DMS53 treated with DMSO at 0.1 percent for 48 hours (cell line): ENCODE results near the gene JDP2.

Experiments
- DNase-seq: peaks from one replicate; lab custom pipeline; 2025; ENCODE audit not compliant: unreplicated experiment; lab: John Stamatoyannopoulos, UW

JDP2 gene

GRCh38 chr14:75479770-75480600 lies 52.2 kb downstream of the JDP2 start:
- no peak for DNase-seq

GRCh38 chr14:75482366-75482765 lies 54.5 kb downstream of the JDP2 start:
- DNase-seq: no peak

GRCh38 chr14:75484711-75485429 lies 57.0 kb downstream of the JDP2 start:
- no peak for DNase-seq

- no peak for DNase-seq
Observed at GRCh38 chr14:75486318-75486717, 58.5 kb downstream of the JDP2 start.

GRCh38 chr14:75487155-75487671 lies 59.4 kb downstream of the JDP2 start:
- peak; percentile 32 for DNase-seq

GRCh38 chr14:75489480-75489837 lies 61.6 kb downstream of the JDP2 start:
- DNase-seq: no peak

GRCh38 chr14:75491376-75491978 lies 63.7 kb downstream of the JDP2 start:
- no peak for DNase-seq

GRCh38 chr14:75492832-75493591 lies 65.2 kb downstream of the JDP2 start:
- no peak for DNase-seq

GRCh38 chr14:75493592-75494087 lies 65.8 kb downstream of the JDP2 start:
- DNase-seq: no peak

- DNase-seq: no peak
Observed at GRCh38 chr14:75494896-75495295, 67.1 kb downstream of the JDP2 start.

- no peak for DNase-seq
Observed at GRCh38 chr14:75495399-75495798, 67.6 kb downstream of the JDP2 start.

- no peak for DNase-seq
Observed at GRCh38 chr14:75495882-75496281, 68.1 kb downstream of the JDP2 start.

GRCh38 chr14:75496755-75497154 lies 68.9 kb downstream of the JDP2 start:
- no peak for DNase-seq

- DNase-seq: no peak
Observed at GRCh38 chr14:75497191-75497590, 69.4 kb downstream of the JDP2 start.

- no peak for DNase-seq
Observed at GRCh38 chr14:75497701-75498100, 69.9 kb downstream of the JDP2 start.

- no peak for DNase-seq
Observed at GRCh38 chr14:75499084-75499875, 71.5 kb downstream of the JDP2 start.

GRCh38 chr14:75501080-75501479 lies 73.3 kb downstream of the JDP2 start:
- no peak for DNase-seq

GRCh38 chr14:75504411-75504810 lies 76.6 kb downstream of the JDP2 start:
- DNase-seq: no peak

GRCh38 chr14:75506930-75507329 lies 79.1 kb downstream of the JDP2 start:
- no peak for DNase-seq

- no peak for DNase-seq
Observed at GRCh38 chr14:75510547-75510946, 82.7 kb downstream of the JDP2 start.
